PC-3 (cell line): ENCODE results near the gene PTPRN2. TPM values are rescaled to one million over a fixed set of nuclear protein-coding genes. Genes with fewer than 3 reads are reported as not detected.

Experiments used
- ATAC-seq: fragments of 200-7000 bp; cut with Tn5 transposase; 2 replicates; pipeline ENCODE4 v1.9.1; 2020; ENCODE audit warnings: mild to moderate bottlenecking, moderate library complexity
- BruUV-seq: library from RNA; stranded (reverse); fragments of 400-500 nt; replicated peaks from 2 replicates; lab custom pipeline; 2021; lab: Mats Ljungman, UMichigan
- CTCF ChIA-PET: fragments of 300-600 bp; sonication (Branson Sonifier 250); formaldehyde crosslinking; loops from one replicate; lab custom pipeline; 2022; ENCODE audit warnings: antibody characterized with exemption; lab: Charles Lee
- POLR2A ChIA-PET: fragments of 300-600 bp; sonication (Branson Sonifier 250); formaldehyde crosslinking; loops from one replicate; lab custom pipeline; 2022; ENCODE audit warnings: antibody characterized with exemption; ENCODE audit not compliant: unreplicated experiment; lab: Charles Lee
- DNase-seq: peaks from one replicate; pipeline ENCODE4 v3.0.0-alpha.2; 2015
- H2AFZ ChIP-seq: fragments of 300-600 bp; sonication (generic); 2 replicates; pipeline ENCODE4 v1.6.0; 2016; ENCODE audit warnings: antibody characterized with exemption, low read length
- H3F3A ChIP-seq: fragments of 300-600 bp; sonication (generic); one replicate; pipeline ENCODE4 v1.6.0; 2017; ENCODE audit warnings: antibody characterized with exemption, low read length, control low read depth, mild to moderate bottlenecking; ENCODE audit not compliant: unreplicated experiment
- H3K27ac ChIP-seq: fragments of 300-600 bp; sonication (generic); 2 replicates; pipeline ENCODE4 v1.5.1; 2016; ENCODE audit warnings: mild to moderate bottlenecking, low read length
- H3K27me3 ChIP-seq: fragments of 300-600 bp; sonication (generic); 2 replicates; pipeline ENCODE4 v1.6.1; 2016; ENCODE audit warnings: low read length, mixed read lengths
- H3K36me3 ChIP-seq: fragments of 300-600 bp; sonication (generic); 2 replicates; pipeline ENCODE4 v1.6.1; 2016; ENCODE audit warnings: low read depth, mixed run types, low read length, mixed read lengths
- H3K4me1 ChIP-seq: fragments of 300-600 bp; sonication (generic); 2 replicates; pipeline ENCODE4 v1.5.1; 2016; ENCODE audit warnings: low read length; ENCODE audit not compliant: insufficient read depth
- H3K4me2 ChIP-seq: fragments of 300-600 bp; sonication (generic); 2 replicates; pipeline ENCODE4 v1.6.0; 2016; ENCODE audit warnings: low read length
- H3K4me3 ChIP-seq: fragments of 300-600 bp; sonication (generic); 2 replicates; pipeline ENCODE4 v1.5.1; 2016; ENCODE audit warnings: mild to moderate bottlenecking, low read length, mixed read lengths
- H3K79me2 ChIP-seq: fragments of 300-600 bp; sonication (generic); 2 replicates; pipeline ENCODE4 v1.6.1; 2017; ENCODE audit warnings: low read length, mixed read lengths
- H3K9ac ChIP-seq: fragments of 300-600 bp; sonication (generic); 2 replicates; pipeline ENCODE4 v1.6.0; 2016; ENCODE audit warnings: mild to moderate bottlenecking, low read length
- H3K9me2 ChIP-seq: fragments of 300-600 bp; sonication (generic); replicated peaks from 2 replicates; pipeline ENCODE4 v1.6.1; 2016; ENCODE audit warnings: mixed run types, low read length, mixed read lengths
- H3K9me3 ChIP-seq: fragments of 300-600 bp; sonication (generic); 2 replicates; pipeline ENCODE4 v1.6.1; 2016; ENCODE audit warnings: low read length, mixed read lengths
- H4K20me1 ChIP-seq: fragments of 300-600 bp; sonication (generic); 2 replicates; pipeline ENCODE4 v1.6.1; 2016; ENCODE audit warnings: low read length, mixed read lengths
- EZH2 ChIP-seq: fragments of 300-600 bp; sonication (generic); IDR thresholded peaks from one replicate; pipeline ENCODE4 v1.6.1; 2017; ENCODE audit warnings: antibody characterized with exemption, mild to moderate bottlenecking, low read length; ENCODE audit not compliant: unreplicated experiment
- EZH2phosphoT487 ChIP-seq: fragments of 300-600 bp; sonication (generic); IDR thresholded peaks from 2 replicates; pipeline ENCODE4 v1.6.1; 2018; ENCODE audit warnings: mild to moderate bottlenecking, antibody characterized with exemption, low read length, borderline replicate concordance
- intact Hi-C: fragments of 100-400 bp; cut with micrococcal nuclease; formaldehyde crosslinking; loops from 2 replicates; pipeline ENCODE4 v1.9.0; 2023
- total RNA-seq: library from RNA; depleted of rRNA; stranded (reverse); fragments of >200 nt; gene quantifications from 2 replicates; pipeline ENCODE4 v1.2.3, GENCODE V29; 2014
- TF ChIP-seq, protein P1 (sequence below): fragments of 300-600 bp; sonication (generic); conservative IDR thresholded peaks from 2 replicates; pipeline ENCODE4 v1.5.1; 2017; ENCODE audit warnings: antibody characterized with exemption, low read depth, mild to moderate bottlenecking, low read length

Gene PTPRN2
- total RNA-seq, 1 experiment from 2014 or later, result 3.2 TPM

- Histone ChIP-seq H3K27ac (no peak overlapping the region), H3K36me3 (no peaks in the 10 kb centered on the region), H3K79me2 (no peaks in the 10 kb centered on the region), H3K9me3 (no peaks in the 10 kb centered on the region), H3K9me2 (no peaks in the 10 kb centered on the region), H3K4me3 (no peak overlapping the region), H3K4me2 (no peak overlapping the region), H3K9ac (no peak overlapping the region), H4K20me1 (no peaks in the 10 kb centered on the region), H3K4me1 (no peaks in the 10 kb centered on the region), H3F3A (no peaks in the 10 kb centered on the region), H3K27me3 (peaks cover 18% of the 10 kb centered on the region; the same call in 1 of the 2 replicates), H2AFZ (no peak overlapping the region)
- intact Hi-C loops, result no loop called here
- TF ChIP-seq, protein P1, sequence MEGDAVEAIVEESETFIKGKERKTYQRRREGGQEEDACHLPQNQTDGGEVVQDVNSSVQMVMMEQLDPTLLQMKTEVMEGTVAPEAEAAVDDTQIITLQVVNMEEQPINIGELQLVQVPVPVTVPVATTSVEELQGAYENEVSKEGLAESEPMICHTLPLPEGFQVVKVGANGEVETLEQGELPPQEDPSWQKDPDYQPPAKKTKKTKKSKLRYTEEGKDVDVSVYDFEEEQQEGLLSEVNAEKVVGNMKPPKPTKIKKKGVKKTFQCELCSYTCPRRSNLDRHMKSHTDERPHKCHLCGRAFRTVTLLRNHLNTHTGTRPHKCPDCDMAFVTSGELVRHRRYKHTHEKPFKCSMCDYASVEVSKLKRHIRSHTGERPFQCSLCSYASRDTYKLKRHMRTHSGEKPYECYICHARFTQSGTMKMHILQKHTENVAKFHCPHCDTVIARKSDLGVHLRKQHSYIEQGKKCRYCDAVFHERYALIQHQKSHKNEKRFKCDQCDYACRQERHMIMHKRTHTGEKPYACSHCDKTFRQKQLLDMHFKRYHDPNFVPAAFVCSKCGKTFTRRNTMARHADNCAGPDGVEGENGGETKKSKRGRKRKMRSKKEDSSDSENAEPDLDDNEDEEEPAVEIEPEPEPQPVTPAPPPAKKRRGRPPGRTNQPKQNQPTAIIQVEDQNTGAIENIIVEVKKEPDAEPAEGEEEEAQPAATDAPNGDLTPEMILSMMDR, result no peak
- TF ChIP-seq EZH2 (no peak), EZH2phosphoT487 (no peak)
- ATAC-seq (no peak), DNase-seq (no peak)
- CTCF ChIA-PET, result no interaction called here
- POLR2A ChIA-PET, result no interaction called here
- no TSS peak for BruUV-seq
Observed at GRCh38 chr7:158021836-158022235, 565.8 kb downstream of the PTPRN2 start.

- no peaks in the 10 kb centered on the region for H3K79me2 ChIP-seq
- ATAC-seq, result no peak
- no peak overlapping the region for H3K27ac ChIP-seq
- POLR2A ChIA-PET, result no interaction called here
- H3K36me3 ChIP-seq, result no peaks in the 10 kb centered on the region
- CTCF ChIA-PET, result no interaction called here
- no TSS peak for BruUV-seq
- H3K4me3 ChIP-seq, result no peak overlapping the region
- H3K27me3 ChIP-seq, result peaks cover 27% of the 10 kb centered on the region; the same call in 1 of the 2 replicates
- H3K9me2 ChIP-seq, result no peaks in the 10 kb centered on the region
- intact Hi-C loops, result no loop called here
- no peaks in the 10 kb centered on the region for H3F3A ChIP-seq
- TF ChIP-seq, protein P1, result no peak
- TF ChIP-seq EZH2phosphoT487 (no peak), EZH2 (no peak)
- H2AFZ ChIP-seq, result no peak overlapping the region
- no peak overlapping the region for H3K9ac ChIP-seq
- DNase-seq, result no peak
- no peak overlapping the region for H3K4me2 ChIP-seq
- H3K4me1 ChIP-seq, result no peaks in the 10 kb centered on the region
- no peaks in the 10 kb centered on the region for H4K20me1 ChIP-seq
- H3K9me3 ChIP-seq, result no peaks in the 10 kb centered on the region
Observed at GRCh38 chr7:158020706-158021095, 566.9 kb downstream of the PTPRN2 start.

DNA sequence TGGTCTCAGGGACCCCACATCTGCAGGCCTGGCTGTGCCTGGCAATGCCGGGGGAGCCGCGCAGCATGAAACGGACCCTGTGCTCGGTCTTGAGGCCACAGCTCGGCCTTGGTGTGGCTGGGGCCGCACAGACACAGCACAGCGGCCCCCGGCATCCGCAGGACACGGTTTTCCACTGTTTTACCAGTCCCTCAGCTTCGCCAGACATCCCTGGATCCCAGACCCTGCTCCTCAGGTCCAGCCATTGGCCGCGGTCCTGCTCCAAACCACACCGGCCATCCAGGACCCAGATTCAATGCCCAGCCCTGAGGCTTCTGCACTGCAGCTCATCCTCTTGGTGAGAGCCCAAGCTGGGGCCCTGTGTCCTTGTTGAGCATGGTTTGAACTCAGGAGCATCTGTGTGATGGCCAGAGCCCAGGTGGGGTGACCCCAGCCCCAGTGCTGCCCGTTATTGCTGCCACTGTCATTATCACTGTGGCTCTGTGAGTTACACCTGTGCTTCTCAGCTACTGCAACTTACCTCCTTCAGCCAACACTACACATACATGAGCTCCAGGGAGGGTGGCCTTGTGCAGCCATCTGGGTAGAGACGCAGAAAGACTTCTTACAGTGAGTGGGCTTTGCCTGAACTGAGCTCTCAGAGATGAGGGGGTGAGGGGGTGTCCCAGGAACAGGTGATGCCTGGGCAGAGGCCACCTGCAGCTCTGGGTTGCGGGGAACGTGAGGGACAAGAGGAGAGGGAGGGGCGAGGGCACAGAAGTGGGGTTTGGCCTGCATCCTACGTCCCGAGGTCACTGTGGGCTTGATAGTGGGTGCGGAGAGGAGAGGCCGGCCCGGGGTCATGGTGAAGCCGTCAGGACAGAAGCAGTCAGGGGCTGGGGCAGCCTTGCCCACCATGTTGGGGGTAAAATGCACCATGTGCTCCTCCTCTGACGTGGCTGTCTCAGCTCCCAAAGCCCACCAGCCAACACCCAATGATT, 567.6 kb downstream of the PTPRN2 start:
- Histone ChIP-seq H3K27me3 (peaks cover 27% of the 10 kb centered on the region; the same call in 1 of the 2 replicates), H3K4me2 (no peak overlapping the region), H3K79me2 (no peaks in the 10 kb centered on the region), H4K20me1 (no peaks in the 10 kb centered on the region), H3K9me3 (no peaks in the 10 kb centered on the region), H3K27ac (no peak overlapping the region), H3K4me3 (no peak overlapping the region), H3K9me2 (no peaks in the 10 kb centered on the region), H2AFZ (no peak overlapping the region), H3K9ac (no peak overlapping the region), H3K4me1 (no peaks in the 10 kb centered on the region), H3F3A (no peaks in the 10 kb centered on the region), H3K36me3 (no peaks in the 10 kb centered on the region)
- DNase-seq (no peak), ATAC-seq (no peak)
- intact Hi-C loops, result no loop called here
- ChIA-PET POLR2A (no interaction called here), CTCF (no interaction called here)
- no TSS peak for BruUV-seq
- TF ChIP-seq, protein P1, result no peak
- TF ChIP-seq EZH2phosphoT487 (no peak), EZH2 (no peak)
